ENCODE measurements around the gene NUBP2.

GRCh38 chr16:1772908-1773702 is 9.7 kb upstream of the NUBP2 start, which contains the start of gene MRPS34:
- TF ChIP-seq POLR2A (IDR thresholded peaks at IDR 0.05; ENCODE audit: low read length) (peak; percentile 71), GATA1 (IDR thresholded peaks at IDR 0.05; ENCODE audit: low read depth, low read length) (no peak)
